GM12801 (cell line): Measurements from ENCODE around the gene RARS2.

Experiments
- TF ChIP-seq, protein P1 (sequence below): IDR thresholded peaks from one replicate; pipeline ENCODE4 v1.5.1; 2011; ENCODE audit warnings: control low read depth; ENCODE audit not compliant: insufficient read length; ENCODE audit errors: extremely low read depth

Gene RARS2

DNA sequence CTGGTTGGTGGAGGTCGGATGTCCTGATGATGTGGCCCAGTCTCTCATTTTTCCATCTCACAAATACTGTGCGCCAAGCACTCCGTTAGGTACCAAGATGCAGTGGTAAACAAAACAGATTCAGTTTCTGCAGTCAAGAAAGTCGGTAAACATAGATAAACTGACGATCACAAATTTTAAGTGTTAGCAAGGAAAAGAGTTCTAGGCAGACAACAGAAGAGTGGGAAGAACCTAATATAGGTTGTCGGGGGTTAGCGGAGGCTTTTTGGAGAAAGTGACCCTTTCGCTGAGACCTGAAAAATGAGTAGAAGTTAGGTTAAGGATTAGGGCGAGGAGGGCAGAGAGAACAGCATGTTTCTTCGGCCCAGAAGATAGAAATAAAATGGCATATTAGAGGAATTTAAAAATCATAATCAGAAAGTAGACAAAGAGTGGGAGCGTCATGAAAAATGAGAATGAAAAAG lies 662 bp upstream of the RARS2 start:
- TF ChIP-seq, protein P1, sequence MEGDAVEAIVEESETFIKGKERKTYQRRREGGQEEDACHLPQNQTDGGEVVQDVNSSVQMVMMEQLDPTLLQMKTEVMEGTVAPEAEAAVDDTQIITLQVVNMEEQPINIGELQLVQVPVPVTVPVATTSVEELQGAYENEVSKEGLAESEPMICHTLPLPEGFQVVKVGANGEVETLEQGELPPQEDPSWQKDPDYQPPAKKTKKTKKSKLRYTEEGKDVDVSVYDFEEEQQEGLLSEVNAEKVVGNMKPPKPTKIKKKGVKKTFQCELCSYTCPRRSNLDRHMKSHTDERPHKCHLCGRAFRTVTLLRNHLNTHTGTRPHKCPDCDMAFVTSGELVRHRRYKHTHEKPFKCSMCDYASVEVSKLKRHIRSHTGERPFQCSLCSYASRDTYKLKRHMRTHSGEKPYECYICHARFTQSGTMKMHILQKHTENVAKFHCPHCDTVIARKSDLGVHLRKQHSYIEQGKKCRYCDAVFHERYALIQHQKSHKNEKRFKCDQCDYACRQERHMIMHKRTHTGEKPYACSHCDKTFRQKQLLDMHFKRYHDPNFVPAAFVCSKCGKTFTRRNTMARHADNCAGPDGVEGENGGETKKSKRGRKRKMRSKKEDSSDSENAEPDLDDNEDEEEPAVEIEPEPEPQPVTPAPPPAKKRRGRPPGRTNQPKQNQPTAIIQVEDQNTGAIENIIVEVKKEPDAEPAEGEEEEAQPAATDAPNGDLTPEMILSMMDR, result no peak

DNA sequence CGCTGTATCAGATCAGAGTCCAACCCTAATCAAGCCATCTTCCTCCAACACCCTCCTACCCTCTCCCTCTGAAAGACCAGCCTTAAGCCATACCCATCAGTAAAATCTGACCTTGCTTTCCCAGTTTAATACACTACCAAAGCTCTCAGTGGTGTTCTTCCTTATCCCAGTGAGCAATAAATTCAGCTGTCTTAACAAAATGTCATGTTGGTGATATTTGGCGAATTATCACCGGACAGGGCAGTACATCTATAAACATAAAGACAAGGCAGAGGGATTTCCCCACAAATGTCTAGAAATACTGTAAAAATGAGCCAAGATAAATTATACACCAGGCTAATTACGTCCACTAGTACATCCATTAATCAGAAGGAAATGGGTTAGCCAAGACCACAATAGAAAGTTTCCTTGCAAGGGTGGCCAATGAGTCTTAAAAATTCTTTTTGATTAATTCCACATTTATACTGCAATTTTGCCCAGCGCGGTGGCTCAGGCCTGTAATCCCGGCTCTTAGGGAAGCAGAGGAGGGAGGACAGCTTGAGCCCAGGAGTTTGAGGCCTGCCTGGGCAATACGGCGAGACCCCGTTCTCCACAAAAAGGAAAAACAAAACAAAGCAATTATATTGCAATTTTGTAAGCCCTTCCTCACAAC lies 905 bp downstream of the RARS2 start:
- TF ChIP-seq, protein P1, result no peak

GRCh38 chr6:87586371-87587077 lies 3.3 kb downstream of the RARS2 start:
- TF ChIP-seq, protein P1, result no peak

GRCh38 chr6:87583822-87584221 lies 6.0 kb downstream of the RARS2 start:
- TF ChIP-seq, protein P1, result no peak

DNA sequence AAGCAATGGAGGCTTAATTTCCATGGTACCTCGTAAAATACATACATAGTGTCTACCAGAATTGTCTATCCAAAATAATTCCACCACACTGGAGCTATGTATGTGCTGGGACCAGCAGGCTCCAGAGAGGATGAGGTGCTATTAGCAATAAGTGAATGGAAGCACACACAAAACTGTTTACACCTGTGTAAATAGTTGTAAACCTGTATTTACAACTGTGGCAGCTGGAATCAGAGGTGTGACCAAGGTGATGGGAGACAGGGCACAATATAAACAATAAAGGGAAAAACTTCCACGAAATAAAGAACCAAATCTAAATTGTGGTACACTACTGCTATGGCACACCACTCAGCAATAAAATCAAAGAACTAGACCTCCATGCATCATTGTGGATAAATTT lies 14.4 kb downstream of the RARS2 start:
- TF ChIP-seq, protein P1, result no peak

GRCh38 chr6:87574237-87574804 lies 15.5 kb downstream of the RARS2 start:
- TF ChIP-seq, protein P1, result no peak

GRCh38 chr6:87573307-87574024 lies 16.3 kb downstream of the RARS2 start:
- TF ChIP-seq, protein P1, result no peak
